MM.1S (cell line): Measurements from ENCODE around the gene PCNA.

Source experiments
- DNase-seq: peaks from one replicate; pipeline ENCODE4 v3.0.0-alpha.2; 2015
- H2AFZ ChIP-seq: fragments of 300-600 bp; sonication (generic); 2 replicates; pipeline ENCODE4 v1.6.0; 2016; ENCODE audit warnings: antibody characterized with exemption, low read length
- H3F3A ChIP-seq: fragments of 300-600 bp; sonication (generic); 2 replicates; pipeline ENCODE4 v1.6.1; 2016; ENCODE audit warnings: mild to moderate bottlenecking, antibody characterized with exemption, low read length, moderate library complexity, mixed read lengths; ENCODE audit not compliant: insufficient read depth
- H3K27ac ChIP-seq: fragments of 300-600 bp; sonication (generic); 2 replicates; pipeline ENCODE4 v1.5.1; 2016; ENCODE audit warnings: mild to moderate bottlenecking, low read length
- H3K27me3 ChIP-seq: fragments of 300-600 bp; sonication (generic); replicated peaks from 2 replicates; pipeline ENCODE4 v1.6.0; 2016; ENCODE audit warnings: low read length; ENCODE audit not compliant: insufficient read depth
- H3K36me3 ChIP-seq: fragments of 300-600 bp; sonication (generic); replicated peaks from 2 replicates; pipeline ENCODE4 v1.6.1; 2016; ENCODE audit warnings: mild to moderate bottlenecking, low read length, mixed read lengths; ENCODE audit not compliant: insufficient read depth
- H3K4me1 ChIP-seq: fragments of 300-600 bp; sonication (generic); 2 replicates; pipeline ENCODE4 v1.6.1; 2016; ENCODE audit warnings: low read length, mixed read lengths
- H3K4me2 ChIP-seq: fragments of 300-600 bp; sonication (generic); 2 replicates; pipeline ENCODE4 v1.6.0; 2016; ENCODE audit warnings: low read depth, low read length
- H3K4me3 ChIP-seq: fragments of 300-600 bp; sonication (generic); 2 replicates; pipeline ENCODE4 v1.5.1; 2016; ENCODE audit warnings: low read length, mixed read lengths
- H3K79me2 ChIP-seq: fragments of 300-600 bp; sonication (generic); 2 replicates; pipeline ENCODE4 v1.6.1; 2016; ENCODE audit warnings: mixed run types, low read length, mixed read lengths
- H3K9ac ChIP-seq: fragments of 300-600 bp; sonication (generic); 2 replicates; pipeline ENCODE4 v1.6.1; 2016; ENCODE audit warnings: low read length, mixed read lengths
- H3K9me2 ChIP-seq: fragments of 300-600 bp; sonication (generic); replicated peaks from 2 replicates; pipeline ENCODE4 v1.6.1; 2016; ENCODE audit warnings: mild to moderate bottlenecking, low read length, mixed read lengths; ENCODE audit not compliant: insufficient read depth
- H3K9me3 ChIP-seq: fragments of 300-600 bp; sonication (generic); replicated peaks from 2 replicates; pipeline ENCODE4 v1.6.1; 2016; ENCODE audit warnings: mild to moderate bottlenecking, low read length, mixed read lengths; ENCODE audit not compliant: insufficient read depth
- H4K20me1 ChIP-seq: fragments of 300-600 bp; sonication (generic); 2 replicates; pipeline ENCODE4 v1.6.1; 2016; ENCODE audit warnings: mild to moderate bottlenecking, low read length, moderate library complexity, mixed read lengths; ENCODE audit not compliant: insufficient read depth
- CTCF ChIP-seq: fragments of 300-600 bp; sonication (generic); IDR thresholded peaks from 2 replicates; pipeline ENCODE4 v1.5.1; 2016; ENCODE audit warnings: antibody characterized with exemption, low read length, mixed read lengths
- EZH2 ChIP-seq: fragments of 300-600 bp; sonication (generic); optimal IDR thresholded peaks from 2 replicates; pipeline ENCODE3; 2017; ENCODE audit warnings: low read depth, mild to moderate bottlenecking, antibody characterized with exemption, low read length, mixed read lengths
- EZH2phosphoT487 ChIP-seq: fragments of 300-600 bp; sonication (generic); IDR thresholded peaks from 2 replicates; pipeline ENCODE4 v1.6.1; 2018; ENCODE audit warnings: antibody characterized with exemption, low read length

PCNA gene

GRCh38 chr20:5119143-5119434 lies 669 bp downstream of the PCNA start:
- Histone ChIP-seq H3K27me3 (no peaks in the 10 kb centered on the region), H3K9ac (peak overlapping the region; percentile 97), H3K9me3 (no peaks in the 10 kb centered on the region), H2AFZ (no peak overlapping the region), H3F3A (peaks cover 55% of the 10 kb centered on the region), H3K36me3 (peaks cover 9% of the 10 kb centered on the region; the same call in 1 of the 2 replicates), H3K27ac (peak overlapping the region; percentile 97), H4K20me1 (peaks cover 15% of the 10 kb centered on the region), H3K4me2 (peak overlapping the region; percentile 91), H3K9me2 (no peaks in the 10 kb centered on the region), H3K4me1 (peaks cover 35% of the 10 kb centered on the region), H3K79me2 (peaks cover 55% of the 10 kb centered on the region), H3K4me3 (peak overlapping the region; percentile 98)
- no peak for DNase-seq
- TF ChIP-seq EZH2 (no peak), EZH2phosphoT487 (no peak), CTCF (no peak)

GRCh38 chr20:5118220-5119142 lies 1.3 kb downstream of the PCNA start:
- peak; percentile 19 for DNase-seq
- no peaks in the 10 kb centered on the region for H3K9me2 ChIP-seq
- H3K36me3 ChIP-seq: peaks cover 9% of the 10 kb centered on the region; the same call in 1 of the 2 replicates
- H3K9ac ChIP-seq: peak overlapping the region; percentile 97
- no peaks in the 10 kb centered on the region for H3K27me3 ChIP-seq
- peak overlapping the region; percentile 98 for H3K4me3 ChIP-seq
- H3K27ac ChIP-seq: peak overlapping the region; percentile 97
- H3F3A ChIP-seq: peaks cover 60% of the 10 kb centered on the region
- peaks cover 38% of the 10 kb centered on the region for H3K4me1 ChIP-seq
- no peak overlapping the region for H2AFZ ChIP-seq
- H4K20me1 ChIP-seq: peaks cover 15% of the 10 kb centered on the region
- TF ChIP-seq CTCF (no peak), EZH2 (no peak), EZH2phosphoT487 (no peak)
- no peaks in the 10 kb centered on the region for H3K9me3 ChIP-seq
- H3K4me2 ChIP-seq: peak overlapping the region; percentile 91
- peaks cover 55% of the 10 kb centered on the region for H3K79me2 ChIP-seq

GRCh38 chr20:5116875-5117274 lies 2.9 kb downstream of the PCNA start:
- Histone ChIP-seq H3K4me2 (peak overlapping the region; percentile 91), H4K20me1 (peaks cover 15% of the 10 kb centered on the region), H3K27ac (peak overlapping the region; percentile 90; the same call in 1 of the 2 replicates), H3F3A (peaks cover 72% of the 10 kb centered on the region), H3K9me2 (no peaks in the 10 kb centered on the region), H3K27me3 (no peaks in the 10 kb centered on the region), H3K9me3 (no peaks in the 10 kb centered on the region), H3K4me1 (peaks cover 39% of the 10 kb centered on the region), H3K79me2 (peaks cover 61% of the 10 kb centered on the region), H2AFZ (no peak overlapping the region), H3K36me3 (peaks cover 9% of the 10 kb centered on the region; the same call in 1 of the 2 replicates), H3K4me3 (peak overlapping the region; percentile 98), H3K9ac (peak overlapping the region; percentile 97; the same call in 1 of the 2 replicates)
- TF ChIP-seq EZH2: no peak
- no peak for TF ChIP-seq CTCF
- no peak for TF ChIP-seq EZH2phosphoT487
- no peak for DNase-seq
